Urothelium cell line (cell line): ENCODE measurements around the gene FBXO33.

ENCODE experiments used
- DNase-seq: peaks from one replicate; pipeline ENCODE4 v3.0.0; 2011; ENCODE audit warnings: low spot score, mixed read lengths
- FAIRE-seq: peaks from 2 replicates; lab custom pipeline; 2011; peaks lifted over from hg19 to GRCh38; lab: Jason Lieb, UNC

FBXO33 gene, protein sequence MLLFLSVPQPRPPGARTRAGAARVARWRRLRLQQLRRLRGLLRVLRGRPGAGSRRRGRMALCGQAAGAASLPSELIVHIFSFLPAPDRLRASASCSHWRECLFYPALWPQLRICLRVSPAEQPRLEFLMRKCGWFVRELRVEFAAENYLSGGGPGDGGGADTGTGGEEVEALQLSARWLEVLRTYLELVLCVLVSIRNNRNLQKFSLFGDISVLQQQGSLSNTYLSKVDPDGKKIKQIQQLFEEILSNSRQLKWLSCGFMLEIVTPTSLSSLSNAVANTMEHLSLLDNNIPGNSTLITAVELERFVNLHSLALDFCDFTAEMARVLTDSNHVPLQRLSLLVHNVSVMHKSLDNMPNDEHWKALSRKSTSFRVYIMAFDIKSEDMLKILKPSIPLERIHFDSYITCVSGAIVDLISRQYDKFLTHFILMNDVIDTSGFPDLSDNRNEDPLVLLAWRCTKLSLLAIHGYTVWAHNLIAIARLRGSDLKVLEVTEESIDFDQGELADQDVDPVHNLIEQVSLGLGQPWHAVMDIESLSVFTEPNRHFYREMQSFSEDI

DNA sequence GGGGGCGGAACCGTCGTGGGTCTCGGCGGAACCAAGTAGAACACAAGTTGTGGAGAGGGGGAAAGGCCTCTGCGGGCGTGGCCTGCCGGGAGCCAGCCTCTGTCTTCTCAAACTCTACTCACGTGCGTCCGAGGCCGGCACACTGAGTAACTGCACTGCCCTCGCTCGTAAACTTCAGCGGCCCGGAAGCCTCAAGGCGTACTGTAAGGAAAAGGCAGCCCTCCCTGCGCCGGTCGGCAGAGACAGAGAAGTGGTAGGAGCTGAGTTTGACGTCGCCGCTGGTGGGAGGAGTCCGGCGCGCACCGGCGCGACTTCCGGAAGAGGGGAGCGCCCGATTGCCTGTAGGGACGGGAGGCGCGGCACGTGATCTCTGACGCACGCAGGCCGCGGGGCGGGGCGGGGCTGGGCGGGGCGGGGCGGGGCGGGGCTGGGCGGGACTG lies at the start of gene FBXO33:
TSS of gene FBXO33 (minus strand) at position 255 of the 440 bp plus-strand sequence. CDS start 271 bp downstream, outside the sequence.
- peak; percentile 97 for DNase-seq
- peak; percentile 80 for FAIRE-seq

DNA sequence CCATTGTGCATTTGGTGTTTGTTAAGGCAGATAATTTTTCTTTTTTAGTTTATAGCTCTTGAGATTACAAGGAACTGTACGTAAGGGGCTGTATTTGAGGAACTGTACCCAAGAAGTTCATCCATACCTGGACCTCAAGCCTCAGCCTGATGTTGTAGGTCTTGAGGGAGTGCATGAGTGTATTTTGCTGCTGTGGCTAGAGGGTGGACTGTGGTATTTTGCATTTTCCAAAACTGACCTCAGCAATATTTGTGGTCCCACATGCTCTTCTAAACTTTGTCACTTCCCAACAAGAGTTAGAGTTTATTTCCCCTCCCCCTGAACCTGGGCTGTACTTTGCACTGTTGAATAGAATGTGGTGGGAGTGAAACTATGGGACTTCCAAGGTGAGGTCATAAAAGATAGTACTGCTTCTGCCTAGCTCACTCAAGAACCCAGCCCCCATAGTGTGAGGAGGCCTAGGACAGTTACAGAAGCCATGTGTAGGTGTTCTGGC lies 42.2 kb upstream of the FBXO33 start:
- FAIRE-seq (no peak), DNase-seq (no peak)

DNA sequence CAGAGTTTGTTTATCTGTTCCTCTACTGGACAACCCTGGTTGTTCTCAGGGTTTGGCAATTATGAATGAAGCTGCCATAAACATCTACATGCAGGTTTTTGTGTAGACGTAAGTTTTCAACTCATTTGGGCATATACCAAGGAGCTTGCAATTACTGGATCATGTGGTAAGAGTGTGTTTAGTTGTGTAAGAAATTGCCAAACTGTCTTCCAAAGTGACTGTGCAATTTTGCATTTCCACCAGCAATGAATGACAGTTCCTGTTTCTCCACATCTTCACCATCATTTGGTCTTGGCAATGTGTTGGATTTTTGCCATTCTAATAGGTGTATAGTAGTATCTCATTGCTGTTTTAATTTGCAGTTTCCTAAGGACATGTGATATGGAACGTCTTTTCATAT lies 39.8 kb upstream of the FBXO33 start:
- no peak for DNase-seq

DNA sequence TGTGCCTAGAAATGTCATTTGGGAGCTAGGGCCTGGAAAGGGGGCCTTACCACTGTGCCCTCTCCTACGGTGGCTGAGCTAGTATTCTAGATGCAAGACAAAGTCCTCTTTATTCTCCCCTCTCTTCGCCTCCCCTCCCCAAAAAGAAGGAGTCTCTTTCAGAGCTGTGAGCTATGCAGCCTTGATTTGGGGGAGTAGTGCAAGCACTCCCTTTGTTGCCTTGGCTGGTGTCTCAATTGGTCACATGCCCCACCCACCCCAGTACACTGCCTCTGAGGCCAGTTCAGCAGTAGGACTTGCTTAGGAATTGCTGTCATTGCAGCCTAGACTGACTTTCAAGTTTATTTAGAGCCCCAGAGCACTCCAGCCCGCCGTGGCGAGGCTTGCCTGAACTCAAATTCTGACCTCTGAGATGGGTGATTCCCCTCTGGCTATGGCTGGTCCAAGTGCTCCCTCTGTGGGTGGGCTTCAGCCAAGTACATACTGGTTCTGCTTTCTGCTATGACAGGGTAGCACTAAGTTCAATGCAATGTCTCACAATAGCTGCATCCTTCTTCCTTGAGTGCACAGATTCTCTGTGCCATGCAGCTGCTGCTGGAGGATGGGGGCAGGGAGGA lies 37.0 kb upstream of the FBXO33 start:
- no peak for DNase-seq
- no peak for FAIRE-seq

More for the DNA sequence above, 39.8 kb upstream of the FBXO33 start:
- no peak for FAIRE-seq

- peak; percentile 50 for FAIRE-seq
- DNase-seq, result no peak
Observed at GRCh38 chr14:39467889-39468524, 35.8 kb upstream of the FBXO33 start.

- FAIRE-seq (no peak), DNase-seq (no peak)
Observed at GRCh38 chr14:39459795-39460478, 27.7 kb upstream of the FBXO33 start.

GRCh38 chr14:39456702-39457250 lies 24.5 kb upstream of the FBXO33 start:
- DNase-seq (no peak), FAIRE-seq (no peak)

DNA sequence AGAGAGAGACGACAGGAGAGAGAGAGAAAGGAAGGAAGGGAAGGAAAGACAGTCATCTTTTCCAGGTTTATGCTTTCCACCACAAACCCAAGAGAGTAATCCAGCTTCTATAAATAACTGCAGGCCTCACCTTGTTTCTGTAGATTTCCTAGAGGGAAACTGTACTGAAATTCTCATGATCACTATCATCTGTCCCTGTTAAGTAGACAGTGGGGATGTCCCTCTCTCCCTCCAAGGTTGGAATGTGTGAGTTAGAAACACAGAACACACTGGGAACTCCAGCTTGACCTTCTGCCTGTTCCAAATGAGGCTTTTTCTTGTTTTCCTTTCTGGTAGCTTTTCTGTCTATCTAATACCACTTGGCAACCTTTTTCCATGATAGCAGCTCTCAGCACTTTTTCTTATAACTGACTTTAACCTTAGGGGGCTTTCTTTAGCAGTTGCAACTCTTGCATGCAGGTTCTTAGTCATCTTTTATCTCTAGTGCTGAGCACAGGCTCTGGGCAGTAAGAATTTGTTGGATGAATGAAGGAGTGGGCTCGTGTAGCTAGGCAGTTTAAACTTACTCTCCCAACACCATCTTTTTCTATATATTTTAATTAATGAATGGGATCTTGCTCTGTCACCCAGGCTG lies 22.8 kb upstream of the FBXO33 start:
- DNase-seq (no peak), FAIRE-seq (no peak)

DNA sequence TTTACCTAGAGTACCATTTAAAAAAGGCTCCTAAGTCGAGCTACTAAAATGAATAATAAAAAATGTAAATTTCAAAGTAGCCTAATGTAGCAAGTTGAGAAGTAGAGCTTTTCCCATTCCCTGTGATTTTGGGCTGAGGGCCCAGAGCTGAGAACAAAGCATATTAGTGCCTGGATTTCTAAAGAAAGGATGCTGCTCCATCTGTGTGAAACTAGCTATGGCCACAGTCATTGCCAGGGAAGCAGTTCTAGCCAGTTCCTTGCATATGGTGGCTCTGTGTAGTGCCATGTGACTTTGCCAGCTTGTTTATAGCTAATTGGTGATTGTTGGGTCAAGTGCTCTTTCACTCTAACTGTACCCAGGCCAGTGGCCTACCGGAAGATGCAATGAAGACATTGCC lies 20.4 kb upstream of the FBXO33 start:
- no peak for FAIRE-seq

DNA sequence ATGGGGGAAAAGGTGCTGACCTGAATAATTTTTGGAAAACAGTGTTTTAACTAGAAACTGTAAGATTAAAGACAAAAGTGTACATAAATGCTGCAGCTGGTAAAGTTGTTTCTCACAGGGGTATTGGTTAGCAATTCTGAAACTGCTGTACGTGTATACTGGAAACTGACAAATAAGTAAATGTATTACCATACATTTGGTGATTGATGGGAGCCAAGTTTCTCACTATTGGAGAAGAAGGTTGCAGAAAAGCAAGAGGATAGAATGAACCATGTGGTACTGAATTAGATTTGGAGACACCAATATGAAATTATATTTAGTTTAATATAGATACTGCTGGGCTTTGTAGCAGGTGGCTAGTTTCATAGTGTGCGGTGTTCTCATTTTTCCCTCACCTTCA lies 19.6 kb upstream of the FBXO33 start:
- FAIRE-seq (no peak), DNase-seq (no peak)

More for the DNA sequence above, 20.4 kb upstream of the FBXO33 start:
- DNase-seq, result no peak

- no peak for FAIRE-seq
- DNase-seq, result no peak
Observed at GRCh38 chr14:39447175-39447661, 15.0 kb upstream of the FBXO33 start.

DNA sequence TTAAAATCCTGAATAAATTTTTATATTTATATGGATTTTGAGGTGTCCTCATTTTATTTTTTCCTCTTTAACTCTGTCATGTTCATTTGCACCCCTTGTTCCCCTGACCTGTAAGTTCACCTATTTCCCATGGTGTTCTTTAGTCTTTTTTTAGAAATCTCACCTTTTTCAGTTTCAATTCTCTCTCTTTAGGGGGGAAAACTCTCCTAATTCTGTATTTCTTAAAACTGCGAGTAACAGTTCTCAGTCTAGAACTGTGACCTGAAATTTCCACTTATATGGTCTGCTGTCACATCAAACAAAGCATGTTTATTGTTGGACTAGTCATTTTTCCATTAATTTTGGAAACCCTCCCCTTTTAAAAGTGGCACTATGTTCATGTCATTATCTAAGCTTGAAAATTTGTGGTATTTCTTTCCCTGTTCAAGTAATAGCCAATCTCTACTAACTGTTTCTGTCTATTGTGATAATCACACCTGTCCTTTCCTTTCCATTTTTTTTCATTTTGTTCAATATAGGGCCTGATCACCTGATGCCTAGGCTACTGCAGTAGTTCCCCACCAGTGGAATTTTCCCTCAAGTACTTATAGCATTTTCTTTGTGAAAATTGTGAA lies 14.0 kb upstream of the FBXO33 start:
- FAIRE-seq, result no peak

GRCh38 chr14:39442293-39442692 lies 10.1 kb upstream of the FBXO33 start:
- DNase-seq (peak; percentile 85), FAIRE-seq (peak; percentile 95)

More for the DNA sequence above, 14.0 kb upstream of the FBXO33 start:
- DNase-seq, result no peak

- no peak for DNase-seq
- no peak for FAIRE-seq
Observed at GRCh38 chr14:39441805-39442204, 9.6 kb upstream of the FBXO33 start.

- DNase-seq, result no peak
- no peak for FAIRE-seq
Observed at GRCh38 chr14:39440975-39441374, 8.7 kb upstream of the FBXO33 start.

GRCh38 chr14:39435241-39435640 lies 3.0 kb upstream of the FBXO33 start:
- no peak for FAIRE-seq
- DNase-seq, result no peak

DNA sequence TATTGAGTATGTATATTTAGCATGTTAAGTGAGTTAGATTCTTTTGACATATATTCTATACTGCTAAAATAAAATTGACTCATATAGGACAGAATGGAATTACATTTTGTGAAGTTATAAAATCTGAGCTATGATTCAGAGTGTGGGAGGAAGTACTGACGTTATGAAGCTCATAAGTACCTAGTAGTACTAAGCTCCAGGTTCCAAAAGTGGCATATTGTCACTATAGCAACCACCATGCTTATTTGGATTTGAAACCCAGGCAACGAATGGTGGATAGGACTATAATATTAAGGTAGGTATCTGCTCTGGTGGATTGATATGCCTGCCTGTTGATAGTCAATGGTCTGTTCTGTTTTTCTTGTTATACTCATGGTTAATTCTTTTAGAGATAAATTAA lies 2.2 kb upstream of the FBXO33 start:
- FAIRE-seq, result no peak
- no peak for DNase-seq

DNA sequence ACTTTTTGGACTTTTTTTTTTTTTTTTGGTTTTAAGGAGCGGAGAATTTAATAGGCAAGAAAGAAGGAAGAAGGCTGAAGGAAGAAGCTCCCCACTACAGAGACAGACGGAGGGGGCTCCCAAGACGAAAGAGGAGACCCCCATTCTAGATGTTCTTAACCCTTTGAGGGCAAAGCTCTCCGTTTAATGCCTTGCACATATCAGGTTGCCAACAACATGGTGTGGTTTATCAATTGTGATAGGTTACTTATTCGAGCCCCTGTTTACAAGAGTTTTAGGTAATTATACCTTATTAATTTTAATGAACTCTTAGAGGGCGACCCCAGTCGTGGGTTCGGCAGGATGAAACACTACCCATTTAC lies 1.2 kb upstream of the FBXO33 start:
- FAIRE-seq (no peak), DNase-seq (no peak)
